ENCODE measurements around the gene RANBP10.

The RANBP10 gene

DNA sequence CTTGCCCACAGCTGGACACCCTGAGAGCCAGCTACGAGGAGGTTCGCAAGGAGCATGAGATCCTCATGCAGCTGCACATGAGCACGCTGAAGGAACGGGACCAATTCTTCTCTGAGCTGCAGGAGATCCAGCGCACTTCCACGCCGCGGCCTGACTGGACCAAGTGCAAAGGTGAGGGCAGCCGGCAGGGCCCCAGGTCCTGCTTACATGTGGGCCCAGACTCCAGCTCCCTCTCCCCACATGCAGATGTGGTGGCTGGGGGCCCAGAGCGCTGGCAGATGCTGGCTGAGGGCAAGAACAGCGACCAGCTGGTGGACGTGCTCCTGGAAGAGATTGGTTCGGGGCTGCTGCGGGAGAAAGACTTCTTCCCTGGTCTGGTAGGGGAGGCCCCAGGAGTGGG lies 19.5 kb upstream of the RANBP10 start:
- no peak overlapping the region for H3K4me3 ChIP-seq (ENCODE audit: control insufficient read depth, low read depth, low read length)
- no peak for DNase-seq (ENCODE audit: low read depth)
- TF ChIP-seq CTCF (IDR thresholded peaks at IDR 0.05; ENCODE audit: control insufficient read depth, insufficient read depth, low read depth, low read length, missing control alignments), result no peak

- no peak for DNase-seq (ENCODE audit: low read depth)
- no peak overlapping the region for H3K4me3 ChIP-seq (ENCODE audit: control insufficient read depth, low read depth, low read length)
- TF ChIP-seq CTCF (IDR thresholded peaks at IDR 0.05; ENCODE audit: control insufficient read depth, insufficient read depth, low read depth, low read length, missing control alignments), result no peak
These were observed 18.8 kb upstream of the RANBP10 start for GRCh38 chr16:67825119-67825518.

GRCh38 chr16:67822511-67822910 lies 16.2 kb upstream of the RANBP10 start:
- H3K4me3 ChIP-seq (ENCODE audit: control insufficient read depth, low read depth, low read length), result no peak overlapping the region
- DNase-seq (ENCODE audit: low read depth), result no peak
- TF ChIP-seq CTCF (IDR thresholded peaks at IDR 0.05; ENCODE audit: control insufficient read depth, insufficient read depth, low read depth, low read length, missing control alignments), result no peak

DNA sequence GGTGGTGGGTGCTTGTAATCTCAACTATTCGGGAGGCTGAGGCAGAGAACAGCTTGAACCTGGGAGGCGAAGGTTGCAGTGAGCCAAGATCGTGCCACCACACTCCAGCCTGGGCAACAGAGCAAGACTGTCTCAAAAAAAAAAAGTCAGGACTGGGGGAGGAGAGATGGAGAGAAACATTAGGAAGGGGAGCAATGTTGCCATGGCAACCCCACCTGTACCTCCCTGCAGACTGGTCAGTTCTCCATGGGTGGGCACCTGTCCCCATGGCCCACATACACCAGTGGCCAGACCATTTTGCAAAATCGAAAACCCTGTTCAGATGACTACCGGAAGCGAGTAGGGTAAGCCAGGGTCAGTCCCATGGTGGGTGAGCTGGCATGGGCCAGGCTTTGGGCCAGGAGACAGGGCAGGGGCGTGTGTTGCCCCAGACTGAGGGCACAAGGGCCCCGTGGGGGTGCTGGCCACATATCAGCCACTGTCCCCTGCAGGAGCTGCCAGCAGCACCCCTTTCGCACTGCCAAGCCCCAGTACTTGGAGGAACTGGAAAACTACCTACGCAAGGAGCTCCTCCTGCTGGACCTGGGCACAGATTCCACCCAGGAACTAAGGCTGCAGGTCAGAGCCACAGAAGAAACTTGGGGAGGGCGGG lies 14.4 kb upstream of the RANBP10 start:
- H3K4me3 ChIP-seq (ENCODE audit: control insufficient read depth, low read depth, low read length), result no peak overlapping the region
- no peak for DNase-seq (ENCODE audit: low read depth)
- TF ChIP-seq CTCF (IDR thresholded peaks at IDR 0.05; ENCODE audit: control insufficient read depth, insufficient read depth, low read depth, low read length, missing control alignments), result no peak

- no peak for DNase-seq (ENCODE audit: low read depth)
- no peak overlapping the region for H3K4me3 ChIP-seq (ENCODE audit: control insufficient read depth, low read depth, low read length)
- no peak for TF ChIP-seq CTCF (IDR thresholded peaks at IDR 0.05; ENCODE audit: control insufficient read depth, insufficient read depth, low read depth, low read length, missing control alignments)
These were observed 8.2 kb upstream of the RANBP10 start for GRCh38 chr16:67814567-67814966.

DNA sequence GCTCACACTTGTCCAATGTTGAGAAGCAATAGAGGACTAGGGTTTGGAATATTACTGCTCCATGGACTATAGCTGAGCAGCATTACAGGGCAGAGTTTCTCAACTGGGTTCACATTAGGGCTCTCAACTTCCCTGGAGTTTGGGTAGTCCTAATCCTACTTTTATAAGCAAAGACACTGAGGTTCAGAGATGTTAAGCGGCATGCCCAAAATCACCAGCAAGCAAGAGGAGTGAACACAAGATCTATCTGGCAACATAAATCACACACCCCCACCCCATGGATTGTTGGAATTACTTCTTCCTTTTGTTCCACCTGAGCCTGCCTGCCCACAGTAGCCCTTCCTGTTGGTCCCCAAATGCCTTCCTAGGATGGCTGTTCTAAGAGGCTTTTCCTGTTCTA lies 5.5 kb upstream of the RANBP10 start:
- no peak for DNase-seq (ENCODE audit: low read depth)
- no peak for TF ChIP-seq CTCF (IDR thresholded peaks at IDR 0.05; ENCODE audit: control insufficient read depth, insufficient read depth, low read depth, low read length, missing control alignments)
- no peak overlapping the region for H3K4me3 ChIP-seq (ENCODE audit: control insufficient read depth, low read depth, low read length)

Data from AG09309 (cell line).